HEK293T (cell line): ENCODE results near the gene ZDHHC14.

Source experiments
- CTCF ChIA-PET: fragments of 350-600 bp; formaldehyde crosslinking; extraction: SDS; loops from one replicate; lab custom pipeline; 2021; ENCODE audit warnings: antibody characterized with exemption, inconsistent platforms; lab: Yijun Ruan, JAX
- POLR2A ChIA-PET: fragments of 350-600 bp; formaldehyde crosslinking; extraction: SDS; loops from one replicate; lab custom pipeline; 2020; ENCODE audit warnings: antibody characterized with exemption, inconsistent platforms; lab: Yijun Ruan, JAX
- DNase-seq: peaks from one replicate; pipeline ENCODE4 v3.0.0; 2012; ENCODE audit warnings: mixed read lengths; ENCODE audit errors: extremely low spot score
- ARNT ChIP-seq: fragments of 450-650 bp; IDR thresholded peaks from 2 replicates; pipeline ENCODE4 v1.6.1; 2017; ENCODE audit warnings: mild to moderate bottlenecking
- BHLHE40 ChIP-seq: fragments of 450-650 bp; IDR thresholded peaks from 2 replicates; pipeline ENCODE4 v1.6.1; 2016; ENCODE audit warnings: mild to moderate bottlenecking, moderate library complexity, borderline replicate concordance
- CTBP1 ChIP-seq: fragments of 450-650 bp; IDR thresholded peaks from 2 replicates; pipeline ENCODE4 v1.6.1; 2016; ENCODE audit warnings: borderline replicate concordance
- ELF4 ChIP-seq: fragments of 450-650 bp; IDR thresholded peaks from 2 replicates; pipeline ENCODE4 v1.6.1; 2017; ENCODE audit warnings: antibody characterized with exemption
- FOXA1 ChIP-seq: fragments of 450-650 bp; IDR thresholded peaks from 2 replicates; pipeline ENCODE4 v1.6.1; 2016; ENCODE audit warnings: mild to moderate bottlenecking
- FOXK2 ChIP-seq: fragments of 450-650 bp; IDR thresholded peaks from 2 replicates; pipeline ENCODE4 v1.6.1; 2016; ENCODE audit warnings: mild to moderate bottlenecking
- FOXM1 ChIP-seq: fragments of 450-650 bp; IDR thresholded peaks from 2 replicates; pipeline ENCODE4 v1.6.1; 2017; ENCODE audit warnings: mild to moderate bottlenecking, borderline replicate concordance
- HDGF ChIP-seq: fragments of 450-650 bp; IDR thresholded peaks from 2 replicates; pipeline ENCODE4 v1.6.1; 2017; ENCODE audit warnings: antibody characterized with exemption, borderline replicate concordance
- L3MBTL2 ChIP-seq: fragments of 450-650 bp; conservative IDR thresholded peaks from 2 replicates; pipeline ENCODE4 v1.6.1; 2016; ENCODE audit warnings: mild to moderate bottlenecking
- LEF1 ChIP-seq: fragments of 450-650 bp; IDR thresholded peaks from 2 replicates; pipeline ENCODE4 v1.6.1; 2017; ENCODE audit warnings: mild to moderate bottlenecking, borderline replicate concordance
- NFRKB ChIP-seq: fragments of 450-650 bp; IDR thresholded peaks from 2 replicates; pipeline ENCODE4 v1.6.1; 2016; ENCODE audit warnings: mild to moderate bottlenecking, moderate library complexity
- SP1 ChIP-seq: fragments of 450-650 bp; IDR thresholded peaks from 2 replicates; pipeline ENCODE4 v1.6.1; 2017
- SUZ12 ChIP-seq: fragments of 450-650 bp; IDR thresholded peaks from 2 replicates; pipeline ENCODE4 v1.6.1; 2016; ENCODE audit warnings: mild to moderate bottlenecking
- TARDBP ChIP-seq: fragments of 450-650 bp; IDR thresholded peaks from 2 replicates; pipeline ENCODE4 v1.6.1; 2016
- ZNF384 ChIP-seq: fragments of 450-650 bp; IDR thresholded peaks from 2 replicates; pipeline ENCODE4 v1.6.1; 2016
- TF ChIP-seq, protein P1 (sequence below): fragments of 450-650 bp; IDR thresholded peaks from 2 replicates; pipeline ENCODE4 v1.6.1; 2016

Gene ZDHHC14

DNA sequence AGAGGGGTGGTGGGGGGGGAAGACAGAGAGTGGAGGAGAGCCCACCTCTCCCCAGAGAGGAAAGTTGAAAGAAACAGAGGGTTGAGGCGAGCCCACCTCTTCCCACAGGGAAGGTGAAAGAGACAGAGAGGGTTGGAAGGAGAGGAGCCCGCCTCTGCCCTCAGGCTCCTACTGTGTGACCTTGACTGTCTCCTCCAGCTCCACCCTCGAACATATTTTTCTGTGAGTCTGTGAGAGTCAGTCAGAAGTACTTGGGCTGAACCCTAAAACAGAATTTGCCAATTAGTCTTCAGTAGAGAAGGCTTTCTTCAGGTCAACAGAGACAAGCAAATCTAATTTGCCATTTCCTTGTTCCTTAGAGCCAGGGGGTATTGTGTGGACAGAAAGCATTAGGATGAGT, 288.3 kb downstream of the ZDHHC14 start:
- POLR2A ChIA-PET, result interaction anchor here (1.2 kb wide), 1 partner anchor 345 kb away, joined by 3 read pairs; no protein-coding TSS in a partner anchor
- CTCF ChIA-PET, result interaction anchor here (1.2 kb wide), 1 partner anchor 20 kb away, joined by 3 read pairs; no protein-coding TSS in a partner anchor
- TF ChIP-seq BHLHE40, result no peak
- no peak for TF ChIP-seq NFRKB
- no peak for TF ChIP-seq ELF4
- TF ChIP-seq ARNT, result no peak
- DNase-seq, result no peak

DNA sequence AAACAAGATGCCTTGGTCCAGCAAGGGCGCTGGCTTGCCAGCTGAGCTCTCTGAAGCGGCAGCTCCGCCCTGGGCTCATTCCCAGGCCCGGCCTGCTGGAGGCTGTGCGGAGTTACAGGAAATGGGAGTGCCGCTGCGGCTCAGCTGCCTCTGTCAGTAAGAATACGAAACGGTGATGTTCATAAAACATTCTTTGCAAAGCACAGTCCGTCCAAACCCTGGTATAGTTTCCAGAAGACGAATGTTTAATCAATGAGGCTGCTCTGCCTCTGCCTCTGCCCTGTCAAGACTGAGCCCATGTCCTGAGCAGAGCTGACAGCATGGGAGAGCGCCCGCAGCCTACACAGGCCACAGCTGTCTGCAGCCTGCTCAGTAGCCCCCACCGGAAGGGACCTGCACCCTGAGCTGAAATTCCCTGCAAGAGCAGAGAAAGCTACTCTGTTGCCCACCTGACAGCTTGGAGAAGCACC, 288.8 kb downstream of the ZDHHC14 start:
- POLR2A ChIA-PET, result interaction anchor here (2.2 kb wide), 1 partner anchor 346 kb away, joined by 10 read pairs; the partner anchor contains the start of gene TMEM242
- CTCF ChIA-PET, result interaction anchor here (1.2 to 1.5 kb wide), 2 partner anchors 19 to 204 kb away, joined by 3 read pairs; no protein-coding TSS in a partner anchor
- no peak for DNase-seq
- TF ChIP-seq NFRKB (no peak), LEF1 (no peak), ZNF384 (no peak), CTBP1 (no peak), ELF4 (no peak), L3MBTL2 (no peak), FOXA1 (no peak)

DNA sequence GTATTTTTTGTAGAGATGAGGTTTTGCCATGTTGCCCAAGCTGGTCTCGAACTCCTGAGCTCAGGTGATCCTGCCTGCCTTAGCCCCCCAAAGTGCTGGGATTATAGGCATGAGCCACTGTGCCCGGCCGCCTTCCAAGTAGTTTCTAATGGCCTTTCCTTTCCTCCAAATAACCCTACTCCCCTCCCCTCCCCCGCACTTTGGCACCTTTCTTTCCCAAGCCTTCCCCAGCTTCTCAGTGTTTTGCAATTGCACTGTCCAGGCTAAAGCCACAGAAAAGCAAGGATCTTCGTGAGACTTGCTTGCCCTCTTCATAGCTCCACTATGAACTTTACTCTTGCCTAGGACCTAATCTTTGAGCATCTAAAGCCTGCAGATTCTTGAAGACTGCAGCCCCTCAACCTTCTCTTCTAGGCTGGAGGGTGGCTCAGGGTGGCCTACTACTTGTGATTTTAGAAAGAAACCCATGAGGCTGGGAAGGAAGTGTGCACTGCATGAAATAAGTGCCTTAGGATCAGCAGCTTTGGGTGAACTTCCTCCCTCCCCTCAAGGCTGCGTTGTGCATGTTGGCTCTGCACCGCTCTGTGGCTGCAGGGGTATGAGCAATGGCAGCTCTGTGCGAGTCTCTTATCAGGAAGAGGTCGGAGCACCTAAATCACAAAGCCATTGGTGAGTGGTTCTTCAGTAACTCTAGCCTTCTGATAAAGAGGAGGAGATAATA, 289.6 kb downstream of the ZDHHC14 start:
- TF ChIP-seq L3MBTL2 (no peak), BHLHE40 (no peak), CTBP1 (no peak), FOXK2 (no peak), ZNF384 (no peak), SUZ12 (no peak), NFRKB (no peak), ELF4 (no peak), HDGF (no peak), FOXM1 (no peak), FOXA1 (no peak), SP1 (no peak), LEF1 (no peak)
- TF ChIP-seq, protein P1, sequence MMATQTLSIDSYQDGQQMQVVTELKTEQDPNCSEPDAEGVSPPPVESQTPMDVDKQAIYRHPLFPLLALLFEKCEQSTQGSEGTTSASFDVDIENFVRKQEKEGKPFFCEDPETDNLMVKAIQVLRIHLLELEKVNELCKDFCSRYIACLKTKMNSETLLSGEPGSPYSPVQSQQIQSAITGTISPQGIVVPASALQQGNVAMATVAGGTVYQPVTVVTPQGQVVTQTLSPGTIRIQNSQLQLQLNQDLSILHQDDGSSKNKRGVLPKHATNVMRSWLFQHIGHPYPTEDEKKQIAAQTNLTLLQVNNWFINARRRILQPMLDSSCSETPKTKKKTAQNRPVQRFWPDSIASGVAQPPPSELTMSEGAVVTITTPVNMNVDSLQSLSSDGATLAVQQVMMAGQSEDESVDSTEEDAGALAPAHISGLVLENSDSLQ, result no peak
- DNase-seq, result no peak
- ChIA-PET POLR2A (interaction anchor here (2.2 kb wide), 1 partner anchor 347 kb away, joined by 10 read pairs; the partner anchor contains the start of gene TMEM242), CTCF (interaction anchor here (1.5 kb wide), 1 partner anchor 203 kb away, joined by 3 read pairs; no protein-coding TSS in a partner anchor)

DNA sequence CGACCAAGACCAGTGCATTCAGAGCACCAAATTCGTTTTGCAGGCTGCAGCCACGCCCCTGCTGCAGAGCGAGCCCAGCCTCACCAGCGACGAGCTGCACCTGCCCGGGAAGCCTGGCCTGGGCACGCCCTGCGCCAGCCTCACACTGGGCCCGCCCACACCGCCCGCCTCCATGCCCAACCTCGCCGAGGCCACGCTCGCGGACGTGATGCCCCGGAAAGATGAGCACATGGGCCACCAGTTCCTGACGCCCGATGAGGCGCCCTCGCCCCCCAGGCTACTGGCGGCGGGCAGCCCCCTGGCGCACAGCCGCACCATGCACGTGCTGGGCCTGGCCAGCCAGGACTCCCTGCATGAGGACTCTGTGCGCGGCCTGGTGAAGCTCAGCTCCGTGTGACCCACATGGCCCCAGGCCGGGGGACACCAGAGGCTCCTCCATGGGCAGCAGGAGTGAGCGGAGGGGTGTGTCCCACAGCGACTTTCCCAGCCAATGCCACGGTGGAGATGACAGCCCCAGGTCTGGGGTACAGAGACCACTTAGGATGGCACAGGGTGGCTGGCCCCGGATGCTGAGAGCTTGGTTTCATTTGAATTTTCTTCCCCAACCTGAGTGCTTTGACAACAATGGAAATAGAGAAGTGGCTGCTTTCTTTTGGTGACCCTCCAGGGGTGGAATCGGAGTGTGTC, 291.9 kb downstream of the ZDHHC14 start:
- POLR2A ChIA-PET, result no interaction called here
- CTCF ChIA-PET, result no interaction called here
- TF ChIP-seq ELF4, result no peak
- TF ChIP-seq CTBP1, result no peak
- no peak for TF ChIP-seq LEF1
- TF ChIP-seq TARDBP, result no peak
- TF ChIP-seq L3MBTL2, result no peak
- no peak for TF ChIP-seq FOXM1
- TF ChIP-seq ZNF384, result no peak
- TF ChIP-seq ARNT, result no peak
- DNase-seq, result no peak

DNA sequence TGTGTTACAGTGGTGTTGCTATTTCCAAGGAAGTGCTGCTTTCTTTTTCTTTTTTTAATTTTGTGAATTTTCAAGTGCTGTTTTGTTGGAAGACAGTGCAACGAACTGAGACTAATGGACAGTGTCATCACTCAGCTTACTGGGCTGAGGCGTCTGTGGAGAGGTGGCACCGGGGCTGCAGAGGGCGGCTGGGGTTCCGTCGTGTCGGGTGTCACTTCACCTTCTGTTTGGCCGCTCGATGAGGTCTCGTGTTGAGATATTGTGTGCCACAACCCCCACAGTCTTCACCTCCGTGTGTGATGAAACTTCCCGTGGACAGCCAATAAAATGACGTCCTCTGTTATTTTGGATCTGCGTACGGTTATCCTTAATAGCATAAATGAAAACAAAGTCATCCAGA, 292.6 kb downstream of the ZDHHC14 start:
- TF ChIP-seq FOXK2 (no peak), ELF4 (no peak), NFRKB (no peak), LEF1 (no peak), TARDBP (no peak), FOXM1 (no peak), SUZ12 (no peak), FOXA1 (no peak), BHLHE40 (no peak), CTBP1 (no peak), SP1 (no peak), L3MBTL2 (no peak)
- DNase-seq, result no peak
- ChIA-PET CTCF (no interaction called here), POLR2A (no interaction called here)

DNA sequence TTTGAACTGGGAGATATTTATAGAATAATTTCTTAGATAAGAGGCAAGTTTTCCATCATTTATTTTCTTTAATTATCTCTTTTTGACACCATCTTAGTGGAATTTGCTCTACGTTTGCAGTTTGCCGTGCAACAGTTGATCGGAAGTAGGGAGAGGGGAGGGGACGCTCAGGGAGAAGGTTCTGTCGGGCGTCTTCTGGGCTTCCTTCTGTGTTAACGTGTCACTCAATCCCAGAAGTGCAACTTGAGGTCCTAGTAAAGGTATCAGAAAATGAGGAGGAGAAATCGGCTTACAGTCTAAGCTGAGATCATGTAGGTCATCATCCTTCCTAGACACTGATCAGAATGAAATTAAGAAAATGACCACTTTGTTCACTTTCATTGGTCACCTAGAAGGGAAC, 293.1 kb downstream of the ZDHHC14 start:
- ChIA-PET POLR2A (no interaction called here), CTCF (no interaction called here)
- TF ChIP-seq ZNF384, result no peak
- TF ChIP-seq NFRKB, result no peak
- no peak for TF ChIP-seq ELF4
- TF ChIP-seq CTBP1, result no peak
- no peak for TF ChIP-seq HDGF
- no peak for TF ChIP-seq SUZ12
- no peak for DNase-seq

DNA sequence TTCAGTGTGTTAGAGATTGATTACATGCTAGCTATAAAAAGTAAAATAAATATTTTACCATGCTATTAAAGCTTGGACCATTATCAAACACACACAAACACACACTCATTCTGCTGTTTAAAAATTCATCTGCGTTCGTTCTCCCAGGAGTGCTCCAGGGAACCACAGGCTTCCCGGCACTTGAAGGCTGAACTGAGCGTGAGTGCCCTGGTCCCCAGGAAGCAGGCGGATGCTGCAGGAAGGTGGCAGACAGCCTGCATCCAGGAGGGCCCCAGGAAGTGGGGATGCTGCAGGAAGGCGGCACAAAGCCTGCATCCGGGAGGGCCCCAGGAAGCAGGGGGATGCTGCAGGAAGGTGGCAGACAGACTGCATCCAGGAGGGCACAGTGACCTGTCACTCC, 294.8 kb downstream of the ZDHHC14 start:
- ChIA-PET POLR2A (no interaction called here), CTCF (no interaction called here)
- DNase-seq, result no peak
- TF ChIP-seq SP1 (no peak), ELF4 (no peak), HDGF (no peak), SUZ12 (no peak), BHLHE40 (no peak), NFRKB (no peak), L3MBTL2 (no peak), ZNF384 (no peak), TARDBP (no peak)
- TF ChIP-seq, protein P1, result no peak
